Measurements from ENCODE around the gene GPR155.

GRCh38 chr2:174493549-174494331, 6.9 kb upstream of the GPR155 start:
- TF ChIP-seq CTCF (conservative IDR thresholded peaks at IDR 0.05; ENCODE audit: low read length) (no peak), EZH2phosphoT487 (IDR thresholded peaks at IDR 0.05; ENCODE audit: borderline replicate concordance, low read depth, low read length) (no peak)
